A673 (cell line): ENCODE measurements around the gene LSM6.

ENCODE experiments used
- EZH2 ChIP-seq: fragments of 200-600 bp; sonication (generic); IDR thresholded peaks from 2 replicates; pipeline ENCODE4 v1.6.1; 2017; ENCODE audit warnings: borderline replicate concordance, low read depth, mild to moderate bottlenecking, mixed read lengths, antibody characterized with exemption, low read length; ENCODE audit not compliant: poor library complexity, severe bottlenecking
- TF ChIP-seq, protein P1 (sequence below): fragments of 300-800, 200-600 bp; sonication (generic); conservative IDR thresholded peaks from 2 replicates; pipeline ENCODE4 v1.5.1; 2017; ENCODE audit warnings: low read depth, mild to moderate bottlenecking, antibody characterized with exemption, low read length, moderate library complexity, mixed read lengths

DNA sequence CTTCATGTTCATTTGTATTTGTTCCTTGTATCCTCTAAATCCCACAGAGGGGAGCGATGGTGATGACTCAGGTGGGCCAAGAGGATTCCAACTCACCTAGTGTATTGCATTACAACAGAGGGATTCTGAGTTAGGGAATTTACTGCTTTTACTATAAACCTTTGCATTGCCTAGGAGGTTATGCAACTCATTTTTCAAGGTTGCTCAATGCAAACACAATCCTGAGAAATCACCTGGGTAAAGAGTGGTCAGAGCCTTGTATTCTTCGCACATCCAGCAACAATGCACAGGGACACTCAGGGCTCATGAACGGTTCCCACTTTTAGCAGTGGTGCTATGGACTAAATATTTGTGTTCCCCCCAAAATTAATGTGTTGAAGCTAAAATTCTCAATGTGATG, 28.6 kb upstream of the LSM6 start:
- no peak for TF ChIP-seq EZH2
- TF ChIP-seq, protein P1, sequence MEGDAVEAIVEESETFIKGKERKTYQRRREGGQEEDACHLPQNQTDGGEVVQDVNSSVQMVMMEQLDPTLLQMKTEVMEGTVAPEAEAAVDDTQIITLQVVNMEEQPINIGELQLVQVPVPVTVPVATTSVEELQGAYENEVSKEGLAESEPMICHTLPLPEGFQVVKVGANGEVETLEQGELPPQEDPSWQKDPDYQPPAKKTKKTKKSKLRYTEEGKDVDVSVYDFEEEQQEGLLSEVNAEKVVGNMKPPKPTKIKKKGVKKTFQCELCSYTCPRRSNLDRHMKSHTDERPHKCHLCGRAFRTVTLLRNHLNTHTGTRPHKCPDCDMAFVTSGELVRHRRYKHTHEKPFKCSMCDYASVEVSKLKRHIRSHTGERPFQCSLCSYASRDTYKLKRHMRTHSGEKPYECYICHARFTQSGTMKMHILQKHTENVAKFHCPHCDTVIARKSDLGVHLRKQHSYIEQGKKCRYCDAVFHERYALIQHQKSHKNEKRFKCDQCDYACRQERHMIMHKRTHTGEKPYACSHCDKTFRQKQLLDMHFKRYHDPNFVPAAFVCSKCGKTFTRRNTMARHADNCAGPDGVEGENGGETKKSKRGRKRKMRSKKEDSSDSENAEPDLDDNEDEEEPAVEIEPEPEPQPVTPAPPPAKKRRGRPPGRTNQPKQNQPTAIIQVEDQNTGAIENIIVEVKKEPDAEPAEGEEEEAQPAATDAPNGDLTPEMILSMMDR, result no peak
